ENCODE measurements around the gene ELFN1. TPM values are rescaled to one million over a fixed set of nuclear protein-coding genes. Genes with fewer than 3 reads are reported as not detected.

Gene ELFN1
- total and polyA plus RNA-seq, 8 donors, result 0.20 to 0.94 (median 0.73) TPM

- no peak for DNase-seq
- Histone ChIP-seq H3K36me3 (no peaks in the 10 kb centered on the region), H3K27me3 (no peaks in the 10 kb centered on the region), H3K4me3 (no peak overlapping the region), H3K4me1 (no peaks in the 10 kb centered on the region), H3K9me3 (no peaks in the 10 kb centered on the region), H3K27ac (no peak overlapping the region)
- no peak for ATAC-seq
- no peak for FAIRE-seq
- intact Hi-C loops (cut with DNase I), result no loop called here
- 92 to 94% methylated on average over 1 of the region's 1 CpG for WGBS, 2 donors
- TF ChIP-seq CTCF (IDR thresholded peaks at IDR 0.05), result no peak
Measured at GRCh38 chr7:1685000-1685624, 15.0 kb downstream of the ELFN1 start.

GRCh38 chr7:1688542-1688941 is 18.5 kb downstream of the ELFN1 start:
- intact Hi-C loops (cut with DNase I), result no loop called here
- Histone ChIP-seq H3K27me3 (no peaks in the 10 kb centered on the region), H3K4me3 (no peak overlapping the region), H3K36me3 (no peaks in the 10 kb centered on the region), H3K4me1 (peaks cover 0 to 8% (median 0%) of the 10 kb centered on the region in 3 donors), H3K9me3 (no peaks in the 10 kb centered on the region), H3K27ac (no peak overlapping the region)
- DNase-seq (no peak), ATAC-seq (no peak), FAIRE-seq (no peak)
- no peak for TF ChIP-seq CTCF (IDR thresholded peaks at IDR 0.05)

- Histone ChIP-seq H3K27me3 (no peaks in the 10 kb centered on the region), H3K4me3 (no peak overlapping the region), H3K36me3 (no peaks in the 10 kb centered on the region), H3K4me1 (peaks cover 0 to 8% (median 0%) of the 10 kb centered on the region in 3 donors), H3K9me3 (no peaks in the 10 kb centered on the region), H3K27ac (no peak overlapping the region)
- DNase-seq (peak in 1 of 6 donors; percentile 30), FAIRE-seq (no peak), ATAC-seq (no peak)
- intact Hi-C loops (cut with DNase I), result no loop called here
- TF ChIP-seq CTCF (IDR thresholded peaks at IDR 0.05), result no peak
- WGBS, 2 donors, result 84 to 87% methylated on average over 3 of the region's 3 CpGs
Measured at GRCh38 chr7:1689311-1689710, 19.2 kb downstream of the ELFN1 start.

GRCh38 chr7:1690359-1690958 is 20.4 kb downstream of the ELFN1 start:
- Histone ChIP-seq H3K9me3 (no peaks in the 10 kb centered on the region), H3K27me3 (no peaks in the 10 kb centered on the region), H3K36me3 (no peaks in the 10 kb centered on the region), H3K27ac (no peak overlapping the region), H3K4me3 (no peak overlapping the region), H3K4me1 (peaks cover 0 to 8% (median 0%) of the 10 kb centered on the region in 3 donors)
- FAIRE-seq (no peak), DNase-seq (peak in 1 of 6 donors; percentile 3), ATAC-seq (no peak)
- 96 to 98% methylated on average over 1 of the region's 1 CpG for WGBS, 2 donors
- intact Hi-C loops (cut with DNase I), result no loop called here
- no peak for TF ChIP-seq CTCF (IDR thresholded peaks at IDR 0.05)

GRCh38 chr7:1691096-1691495 is 21.0 kb downstream of the ELFN1 start:
- TF ChIP-seq CTCF (IDR thresholded peaks at IDR 0.05), result no peak
- FAIRE-seq (no peak), ATAC-seq (no peak), DNase-seq (peak in 2 of 6 donors; percentile 5 to 26)
- Histone ChIP-seq H3K27ac (no peak overlapping the region), H3K36me3 (no peaks in the 10 kb centered on the region), H3K9me3 (no peaks in the 10 kb centered on the region), H3K4me3 (no peak overlapping the region), H3K4me1 (peaks cover 0 to 8% (median 0%) of the 10 kb centered on the region in 3 donors), H3K27me3 (no peaks in the 10 kb centered on the region)
- intact Hi-C loops (cut with DNase I), result no loop called here
- WGBS, 2 donors, result 91 to 93% methylated on average over 8 of the region's 8 CpGs
